Lower leg skin (tissue), 3 donors: ENCODE measurements around the gene SLC35F6.

Experiments used
- POLR2A ChIP-seq, 2 donors: fragments of 450-650 bp; IDR thresholded peaks; one replicate each; pipeline ENCODE4 v1.6.1; 2016 to 2017; ENCODE audit warnings: antibody characterized with exemption in 2 of 2, mild to moderate bottlenecking in 1 of 2, moderate library complexity in 1 of 2
- TF ChIP-seq, protein P1 (sequence below), 3 donors: fragments of 450-650 bp; IDR thresholded peaks; one replicate each; pipeline ENCODE4 v1.5.1; 2016; ENCODE audit warnings: antibody characterized with exemption in 3 of 3, mild to moderate bottlenecking in 3 of 3, moderate library complexity in 2 of 3

DNA sequence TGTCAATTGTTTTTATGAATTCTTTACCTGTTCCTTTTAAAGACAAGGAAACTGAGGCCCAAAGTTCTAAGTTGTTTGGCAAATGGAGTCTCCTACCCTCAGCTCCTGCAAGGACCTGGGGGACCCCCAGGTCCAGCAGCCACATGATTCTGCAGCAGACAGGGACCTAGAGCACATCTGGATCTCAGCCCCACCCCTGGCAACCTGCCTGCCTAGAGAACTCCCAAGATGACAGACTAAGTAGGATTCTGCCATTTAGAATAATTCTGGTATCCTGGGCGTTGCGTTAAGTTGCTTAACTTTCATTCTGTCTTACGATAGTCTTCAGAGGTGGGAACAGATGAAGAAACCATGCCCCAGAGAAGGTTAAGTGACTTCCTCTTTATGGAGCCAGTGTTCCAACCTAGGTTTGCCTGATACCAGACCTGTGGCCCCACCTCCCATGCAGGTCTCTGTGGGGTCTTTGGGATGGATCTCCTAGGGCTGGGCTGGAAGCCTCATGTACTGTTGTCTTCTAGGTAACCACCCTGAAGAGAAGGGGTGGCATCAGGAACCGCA lies 16.2 kb downstream of the SLC35F6 start:
- TF ChIP-seq, protein P1, sequence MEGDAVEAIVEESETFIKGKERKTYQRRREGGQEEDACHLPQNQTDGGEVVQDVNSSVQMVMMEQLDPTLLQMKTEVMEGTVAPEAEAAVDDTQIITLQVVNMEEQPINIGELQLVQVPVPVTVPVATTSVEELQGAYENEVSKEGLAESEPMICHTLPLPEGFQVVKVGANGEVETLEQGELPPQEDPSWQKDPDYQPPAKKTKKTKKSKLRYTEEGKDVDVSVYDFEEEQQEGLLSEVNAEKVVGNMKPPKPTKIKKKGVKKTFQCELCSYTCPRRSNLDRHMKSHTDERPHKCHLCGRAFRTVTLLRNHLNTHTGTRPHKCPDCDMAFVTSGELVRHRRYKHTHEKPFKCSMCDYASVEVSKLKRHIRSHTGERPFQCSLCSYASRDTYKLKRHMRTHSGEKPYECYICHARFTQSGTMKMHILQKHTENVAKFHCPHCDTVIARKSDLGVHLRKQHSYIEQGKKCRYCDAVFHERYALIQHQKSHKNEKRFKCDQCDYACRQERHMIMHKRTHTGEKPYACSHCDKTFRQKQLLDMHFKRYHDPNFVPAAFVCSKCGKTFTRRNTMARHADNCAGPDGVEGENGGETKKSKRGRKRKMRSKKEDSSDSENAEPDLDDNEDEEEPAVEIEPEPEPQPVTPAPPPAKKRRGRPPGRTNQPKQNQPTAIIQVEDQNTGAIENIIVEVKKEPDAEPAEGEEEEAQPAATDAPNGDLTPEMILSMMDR (IDR thresholded peaks at IDR 0.05): no peak
- TF ChIP-seq POLR2A (IDR thresholded peaks at IDR 0.05): no peak
